SK-N-SH (cell line): ENCODE data around the gene PHF8. TPM values are rescaled to one million over a fixed set of nuclear protein-coding genes. Genes with fewer than 3 reads are reported as not detected.

ENCODE experiments used
- CTCF ChIA-PET: fragments of 300-600, 350-600 bp; formaldehyde crosslinking; extraction: SDS; loops from one replicate; lab custom pipeline; 2021; lab: Yijun Ruan, JAX
- POLR2A ChIA-PET: fragments of 350-600 bp; sonication (Branson Sonifier 250); formaldehyde crosslinking; extraction: SDS; loops from one replicate; lab custom pipeline; 2020; ENCODE audit warnings: antibody characterized with exemption, inconsistent platforms; lab: Yijun Ruan, JAX
- DNase-seq: peaks from one replicate; pipeline ENCODE4 v3.0.0; 2012
- H2AFZ ChIP-seq: fragments of 200-600 bp; sonication (generic); 2 replicates; pipeline ENCODE4 v1.8.1; 2016; ENCODE audit warnings: antibody characterized with exemption, mild to moderate bottlenecking, low read depth
- H3F3A ChIP-seq: fragments of 200-600 bp; sonication (generic); replicated peaks from 2 replicates; pipeline ENCODE3; 2016; ENCODE audit warnings: antibody characterized with exemption, mild to moderate bottlenecking; ENCODE audit not compliant: insufficient read depth
- H3K27ac ChIP-seq, 2 experiments: fragments of 200-500 bp in 1 of 2; fragments of 200-600 bp in 1 of 2; sonication (Bioruptor generic) in 1 of 2; sonication (generic), shearing (Covaris generic) in 1 of 2; 2 replicates each; pipeline versions ENCODE4 v1.5.1 to v1.6.1; 2014 to 2016; ENCODE audit warnings: low read depth in 2 of 2, inconsistent platforms in 1 of 2, low read length in 1 of 2, mild to moderate bottlenecking in 1 of 2, mixed read lengths in 1 of 2
- H3K27me3 ChIP-seq: fragments of 200-600 bp; sonication (generic), shearing (Covaris generic); 2 replicates; pipeline ENCODE4 v1.6.1; 2016; ENCODE audit warnings: mixed run types; ENCODE audit not compliant: insufficient read depth
- H3K36me3 ChIP-seq, 2 experiments: fragments of 200-500 bp in 1 of 2; fragments of 200-600 bp in 1 of 2; sonication (Bioruptor generic) in 1 of 2; sonication (generic) in 1 of 2; replicated peaks in 1 of 2; 2 replicates each; pipeline versions ENCODE3 to v1.5.1; 2014 to 2016; ENCODE audit warnings: low read length in 1 of 2, mild to moderate bottlenecking in 1 of 2; ENCODE audit not compliant: insufficient read depth in 2 of 2, control insufficient read depth in 1 of 2
- H3K4me1 ChIP-seq, 2 experiments: fragments of 200-500 bp in 1 of 2; fragments of 200-600 bp in 1 of 2; sonication (Bioruptor generic) in 1 of 2; sonication (generic), shearing (Covaris generic) in 1 of 2; 2 replicates each; pipeline versions ENCODE4 v1.5.1 to v1.6.1; 2014 to 2016; ENCODE audit warnings: low read depth in 1 of 2, low read length in 1 of 2, mixed run types in 1 of 2; ENCODE audit not compliant: insufficient read depth in 2 of 2, control insufficient read depth in 1 of 2
- H3K4me2 ChIP-seq: fragments of 200-600 bp; sonication (generic), shearing (Covaris generic); 2 replicates; pipeline ENCODE4 v1.6.1; 2017; ENCODE audit warnings: mixed run types
- H3K4me3 ChIP-seq, 2 experiments: fragments of 200-500 bp in 1 of 2; fragments of 200-600 bp in 1 of 2; sonication (Bioruptor generic) in 1 of 2; sonication (generic), shearing (Covaris generic) in 1 of 2; 2 replicates each; pipeline versions ENCODE4 v1.5.1 to v1.8.1; 2014 to 2016; ENCODE audit warnings: low read depth in 2 of 2, inconsistent platforms in 1 of 2, low read length in 1 of 2, mild to moderate bottlenecking in 1 of 2, mixed read lengths in 1 of 2, moderate library complexity in 1 of 2
- H3K79me2 ChIP-seq: fragments of 200-600 bp; sonication (generic); 2 replicates; pipeline ENCODE4 v1.8.1; 2017; ENCODE audit warnings: mild to moderate bottlenecking; ENCODE audit not compliant: insufficient read depth
- H3K9ac ChIP-seq: fragments of 200-600 bp; sonication (generic); 2 replicates; pipeline ENCODE4 v1.6.1; 2017; ENCODE audit warnings: mixed run types
- H3K9me2 ChIP-seq: fragments of 200-600 bp; sonication (generic); 2 replicates; pipeline ENCODE4 v1.6.1; 2017; ENCODE audit warnings: mixed run types
- H3K9me3 ChIP-seq: fragments of 200-600 bp; sonication (generic); 2 replicates; pipeline ENCODE4 v1.6.1; 2017; ENCODE audit warnings: mixed run types, mild to moderate bottlenecking, moderate library complexity
- H4K20me1 ChIP-seq: fragments of 200-600 bp; sonication (generic); 2 replicates; pipeline ENCODE4 v1.6.1; 2017; ENCODE audit warnings: mild to moderate bottlenecking, mixed run types; ENCODE audit not compliant: insufficient read depth
- ELF1 ChIP-seq: IDR thresholded peaks from 2 replicates; pipeline ENCODE4 v1.4.0; 2012
- EP300 ChIP-seq, 2 experiments: IDR thresholded peaks; 2 replicates each; pipeline versions ENCODE4 v1.4.0 to v1.6.1; 2012; ENCODE audit warnings: borderline replicate concordance in 1 of 2, low read depth in 1 of 2, low read length in 1 of 2
- EZH2phosphoT487 ChIP-seq: fragments of 200-600 bp; sonication (generic); IDR thresholded peaks from 2 replicates; pipeline ENCODE4 v1.6.1; 2017; ENCODE audit warnings: low read depth, mixed run types, mild to moderate bottlenecking, antibody characterized with exemption, moderate library complexity, borderline replicate concordance
- FOXM1 ChIP-seq: IDR thresholded peaks from 2 replicates; pipeline ENCODE4 v1.4.0; 2012; ENCODE audit warnings: low read depth, mild to moderate bottlenecking
- JUND ChIP-seq: IDR thresholded peaks from 2 replicates; pipeline ENCODE4 v1.4.0; 2012
- NFIC ChIP-seq: IDR thresholded peaks from 2 replicates; pipeline ENCODE4 v1.4.0; 2012; ENCODE audit warnings: borderline replicate concordance
- NRF1 ChIP-seq: IDR thresholded peaks from 2 replicates; pipeline ENCODE4 v1.6.1; 2012; ENCODE audit warnings: low read depth, mild to moderate bottlenecking, low read length
- POLR2AphosphoS5 ChIP-seq: IDR thresholded peaks from 2 replicates; pipeline ENCODE4 v1.6.1; 2012; ENCODE audit warnings: low read depth, low read length
- RCOR1 ChIP-seq: fragments of 150-350 bp; IDR thresholded peaks from 2 replicates; pipeline ENCODE4 v1.6.1; 2017; ENCODE audit warnings: antibody characterized with exemption, low read length
- TAF1 ChIP-seq: IDR thresholded peaks from 2 replicates; pipeline ENCODE4 v1.6.1; 2012; ENCODE audit warnings: low read depth, mild to moderate bottlenecking, low read length, moderate library complexity, borderline replicate concordance
- TCF12 ChIP-seq: IDR thresholded peaks from 2 replicates; pipeline ENCODE4 v1.4.0; 2012
- YY1 ChIP-seq: IDR thresholded peaks from 2 replicates; pipeline ENCODE4 v1.4.0; 2012; ENCODE audit warnings: low read depth, mild to moderate bottlenecking
- WGBS: methylation state at CpG from one replicate; pipeline ENCODE4 v1.1.6; 2017; ENCODE audit warnings: low lambda C conversion rate; 5-methylcytosine and 5-hydroxymethylcytosine counted together
- polyA plus RNA-seq, 3 experiments: library from polyadenylated mRNA; depleted of rRNA; stranded (reverse); fragments of >200 nt; gene quantifications; 2 replicates each; pipeline ENCODE4 v1.2.3, GENCODE V29; 2012
- TF ChIP-seq, protein P1 (sequence below): IDR thresholded peaks from 2 replicates; pipeline ENCODE4 v1.4.0; 2012; ENCODE audit warnings: low read depth
- TF ChIP-seq, protein P2 (sequence below): fragments of 200-600 bp; sonication (generic); IDR thresholded peaks from 2 replicates; pipeline ENCODE4 v1.6.1; 2017; ENCODE audit warnings: antibody characterized with exemption, mild to moderate bottlenecking, moderate library complexity
- TF ChIP-seq, protein P3 (sequence below): fragments of 150-350 bp; IDR thresholded peaks from 2 replicates; pipeline ENCODE4 v1.6.1; 2016; ENCODE audit warnings: mild to moderate bottlenecking, low read depth, low read length
- TF ChIP-seq, protein P4 (sequence below): IDR thresholded peaks from 2 replicates; pipeline ENCODE4; 2012
- TF ChIP-seq, protein P5 (sequence below): IDR thresholded peaks from 2 replicates; pipeline ENCODE4 v1.6.1; 2012; ENCODE audit warnings: mild to moderate bottlenecking, low read depth, low read length, moderate library complexity

PHF8 gene
- polyA plus RNA-seq, 1 of the 3 experiments (the other 2 are of a cell fraction): 7.8 TPM

DNA sequence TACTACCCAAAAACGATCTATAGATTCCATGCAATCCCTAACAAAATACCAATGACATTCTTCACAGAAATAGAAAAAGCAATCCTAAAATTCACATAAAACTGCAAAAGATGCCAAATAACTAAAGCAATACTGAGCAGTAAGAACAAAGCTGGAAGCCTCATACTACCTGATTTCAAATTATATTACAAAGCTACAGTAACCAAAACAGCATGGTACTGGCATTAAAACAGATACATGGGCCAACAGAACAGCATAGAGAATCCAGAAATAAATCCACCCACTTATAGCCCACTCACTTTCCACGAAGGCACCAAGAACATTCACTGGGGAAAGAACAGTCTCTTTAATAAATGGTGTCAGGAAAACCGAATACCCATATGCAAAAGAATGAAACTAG, 74.7 kb downstream of the PHF8 start:
- ChIA-PET POLR2A (no interaction called here), CTCF (interaction anchor here (0.6 kb wide), 1 partner anchor 375 kb away, joined by 3 read pairs; no protein-coding TSS in a partner anchor)
- H3K36me3 ChIP-seq: peaks cover 0 to 26% of the 10 kb centered on the region in 2 experiments
- TF ChIP-seq NFIC (no peak), NRF1 (no peak), RCOR1 (no peak), YY1 (no peak)
- TF ChIP-seq, protein P1, sequence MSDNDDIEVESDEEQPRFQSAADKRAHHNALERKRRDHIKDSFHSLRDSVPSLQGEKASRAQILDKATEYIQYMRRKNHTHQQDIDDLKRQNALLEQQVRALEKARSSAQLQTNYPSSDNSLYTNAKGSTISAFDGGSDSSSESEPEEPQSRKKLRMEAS: no peak
- TF ChIP-seq, protein P2, sequence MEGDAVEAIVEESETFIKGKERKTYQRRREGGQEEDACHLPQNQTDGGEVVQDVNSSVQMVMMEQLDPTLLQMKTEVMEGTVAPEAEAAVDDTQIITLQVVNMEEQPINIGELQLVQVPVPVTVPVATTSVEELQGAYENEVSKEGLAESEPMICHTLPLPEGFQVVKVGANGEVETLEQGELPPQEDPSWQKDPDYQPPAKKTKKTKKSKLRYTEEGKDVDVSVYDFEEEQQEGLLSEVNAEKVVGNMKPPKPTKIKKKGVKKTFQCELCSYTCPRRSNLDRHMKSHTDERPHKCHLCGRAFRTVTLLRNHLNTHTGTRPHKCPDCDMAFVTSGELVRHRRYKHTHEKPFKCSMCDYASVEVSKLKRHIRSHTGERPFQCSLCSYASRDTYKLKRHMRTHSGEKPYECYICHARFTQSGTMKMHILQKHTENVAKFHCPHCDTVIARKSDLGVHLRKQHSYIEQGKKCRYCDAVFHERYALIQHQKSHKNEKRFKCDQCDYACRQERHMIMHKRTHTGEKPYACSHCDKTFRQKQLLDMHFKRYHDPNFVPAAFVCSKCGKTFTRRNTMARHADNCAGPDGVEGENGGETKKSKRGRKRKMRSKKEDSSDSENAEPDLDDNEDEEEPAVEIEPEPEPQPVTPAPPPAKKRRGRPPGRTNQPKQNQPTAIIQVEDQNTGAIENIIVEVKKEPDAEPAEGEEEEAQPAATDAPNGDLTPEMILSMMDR: no peak
- no peak for DNase-seq
- H3K4me2 ChIP-seq: no peak overlapping the region
- H3K4me1 ChIP-seq: no peaks in the 10 kb centered on the region
- no peaks in the 10 kb centered on the region for H3K27me3 ChIP-seq
- WGBS: 34% methylated on average over 3 of the region's 3 CpGs
- H3K9me3 ChIP-seq: peaks cover 11% of the 10 kb centered on the region
- no peaks in the 10 kb centered on the region for H3F3A ChIP-seq
- no peak overlapping the region for H3K9ac ChIP-seq
- no peaks in the 10 kb centered on the region for H3K79me2 ChIP-seq
- H2AFZ ChIP-seq: no peak overlapping the region
- no peak overlapping the region for H3K27ac ChIP-seq
- H4K20me1 ChIP-seq: no peaks in the 10 kb centered on the region
- H3K9me2 ChIP-seq: no peaks in the 10 kb centered on the region
- H3K4me3 ChIP-seq: no peak overlapping the region

DNA sequence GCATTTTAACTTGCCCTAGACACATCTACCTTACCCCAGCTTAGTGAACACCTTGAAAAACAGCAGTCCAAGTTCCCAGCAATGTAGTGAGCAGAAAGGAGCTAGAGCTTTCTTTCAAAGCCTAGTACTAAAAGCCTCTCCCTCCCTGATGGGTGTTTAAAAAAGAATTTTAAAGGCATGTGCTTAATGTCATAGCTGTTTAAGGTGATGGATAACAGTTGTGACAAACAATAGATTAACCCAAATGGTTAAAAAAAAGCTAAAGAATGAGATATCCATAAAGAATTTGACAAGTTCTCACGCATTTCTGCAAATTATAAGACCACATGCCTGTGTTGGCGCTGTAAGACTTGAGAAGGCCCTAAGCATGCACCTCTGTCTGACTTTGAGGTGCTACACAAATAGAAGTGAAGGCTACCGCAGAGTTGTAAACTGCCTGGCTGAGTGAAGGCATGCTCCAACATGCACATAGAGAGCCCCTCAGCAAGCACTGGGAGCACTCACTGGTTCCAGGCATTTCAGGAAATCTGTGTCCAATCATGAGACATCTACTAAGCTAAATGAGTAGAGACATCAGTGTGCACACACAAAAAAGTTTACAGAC, 94.0 kb downstream of the PHF8 start:
- Histone ChIP-seq H3K4me3 (no peak overlapping the region), H3F3A (no peaks in the 10 kb centered on the region), H3K36me3 (peaks cover 2 to 9% of the 10 kb centered on the region in 2 experiments), H3K27ac (peak overlapping the region; percentile 42 to 72; a peak in 2 of 4 replicates), H3K4me2 (peak overlapping the region; percentile 4; the same call in 1 of the 2 replicates), H3K9me2 (no peaks in the 10 kb centered on the region), H4K20me1 (no peaks in the 10 kb centered on the region), H3K27me3 (no peaks in the 10 kb centered on the region; the same call in 1 of the 2 replicates), H3K9me3 (no peaks in the 10 kb centered on the region), H2AFZ (no peak overlapping the region), H3K79me2 (no peaks in the 10 kb centered on the region), H3K9ac (no peak overlapping the region), H3K4me1 (no peaks in the 10 kb centered on the region)
- ChIA-PET POLR2A (no interaction called here), CTCF (no interaction called here)
- TF ChIP-seq TCF12 (peak; percentile 82), ELF1 (no peak), JUND (0 out of 2 replicates have a peak, but pooled peaks have one; percentile 13), POLR2AphosphoS5 (no peak), EZH2phosphoT487 (no peak), TAF1 (no peak), FOXM1 (no peak), EP300 (IDR thresholded peaks at IDR 0.05; ENCODE audit: borderline replicate concordance in 1 of 2, low read depth in 1 of 2, low read length in 1 of 2) (no peak), NFIC (no peak)
- TF ChIP-seq, protein P3, sequence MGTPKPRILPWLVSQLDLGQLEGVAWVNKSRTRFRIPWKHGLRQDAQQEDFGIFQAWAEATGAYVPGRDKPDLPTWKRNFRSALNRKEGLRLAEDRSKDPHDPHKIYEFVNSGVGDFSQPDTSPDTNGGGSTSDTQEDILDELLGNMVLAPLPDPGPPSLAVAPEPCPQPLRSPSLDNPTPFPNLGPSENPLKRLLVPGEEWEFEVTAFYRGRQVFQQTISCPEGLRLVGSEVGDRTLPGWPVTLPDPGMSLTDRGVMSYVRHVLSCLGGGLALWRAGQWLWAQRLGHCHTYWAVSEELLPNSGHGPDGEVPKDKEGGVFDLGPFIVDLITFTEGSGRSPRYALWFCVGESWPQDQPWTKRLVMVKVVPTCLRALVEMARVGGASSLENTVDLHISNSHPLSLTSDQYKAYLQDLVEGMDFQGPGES: no peak
- TF ChIP-seq, protein P4, sequence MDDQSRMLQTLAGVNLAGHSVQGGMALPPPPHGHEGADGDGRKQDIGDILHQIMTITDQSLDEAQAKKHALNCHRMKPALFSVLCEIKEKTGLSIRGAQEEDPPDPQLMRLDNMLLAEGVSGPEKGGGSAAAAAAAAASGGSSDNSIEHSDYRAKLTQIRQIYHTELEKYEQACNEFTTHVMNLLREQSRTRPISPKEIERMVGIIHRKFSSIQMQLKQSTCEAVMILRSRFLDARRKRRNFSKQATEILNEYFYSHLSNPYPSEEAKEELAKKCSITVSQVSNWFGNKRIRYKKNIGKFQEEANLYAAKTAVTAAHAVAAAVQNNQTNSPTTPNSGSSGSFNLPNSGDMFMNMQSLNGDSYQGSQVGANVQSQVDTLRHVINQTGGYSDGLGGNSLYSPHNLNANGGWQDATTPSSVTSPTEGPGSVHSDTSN: peak; percentile 44; the same call in 1 of the 2 replicates
- TF ChIP-seq, protein P5, sequence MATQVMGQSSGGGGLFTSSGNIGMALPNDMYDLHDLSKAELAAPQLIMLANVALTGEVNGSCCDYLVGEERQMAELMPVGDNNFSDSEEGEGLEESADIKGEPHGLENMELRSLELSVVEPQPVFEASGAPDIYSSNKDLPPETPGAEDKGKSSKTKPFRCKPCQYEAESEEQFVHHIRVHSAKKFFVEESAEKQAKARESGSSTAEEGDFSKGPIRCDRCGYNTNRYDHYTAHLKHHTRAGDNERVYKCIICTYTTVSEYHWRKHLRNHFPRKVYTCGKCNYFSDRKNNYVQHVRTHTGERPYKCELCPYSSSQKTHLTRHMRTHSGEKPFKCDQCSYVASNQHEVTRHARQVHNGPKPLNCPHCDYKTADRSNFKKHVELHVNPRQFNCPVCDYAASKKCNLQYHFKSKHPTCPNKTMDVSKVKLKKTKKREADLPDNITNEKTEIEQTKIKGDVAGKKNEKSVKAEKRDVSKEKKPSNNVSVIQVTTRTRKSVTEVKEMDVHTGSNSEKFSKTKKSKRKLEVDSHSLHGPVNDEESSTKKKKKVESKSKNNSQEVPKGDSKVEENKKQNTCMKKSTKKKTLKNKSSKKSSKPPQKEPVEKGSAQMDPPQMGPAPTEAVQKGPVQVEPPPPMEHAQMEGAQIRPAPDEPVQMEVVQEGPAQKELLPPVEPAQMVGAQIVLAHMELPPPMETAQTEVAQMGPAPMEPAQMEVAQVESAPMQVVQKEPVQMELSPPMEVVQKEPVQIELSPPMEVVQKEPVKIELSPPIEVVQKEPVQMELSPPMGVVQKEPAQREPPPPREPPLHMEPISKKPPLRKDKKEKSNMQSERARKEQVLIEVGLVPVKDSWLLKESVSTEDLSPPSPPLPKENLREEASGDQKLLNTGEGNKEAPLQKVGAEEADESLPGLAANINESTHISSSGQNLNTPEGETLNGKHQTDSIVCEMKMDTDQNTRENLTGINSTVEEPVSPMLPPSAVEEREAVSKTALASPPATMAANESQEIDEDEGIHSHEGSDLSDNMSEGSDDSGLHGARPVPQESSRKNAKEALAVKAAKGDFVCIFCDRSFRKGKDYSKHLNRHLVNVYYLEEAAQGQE: no peak
- TF ChIP-seq, protein P1: no peak
- no peak for DNase-seq
- 27% methylated on average over 3 of the region's 3 CpGs for WGBS
